Measurements from ENCODE around the gene HDDC2. TPM values are rescaled to one million over a fixed set of nuclear protein-coding genes. Genes with fewer than 3 reads are reported as not detected.

Gene HDDC2
- polyA plus RNA-seq, 3 donors: 24.4 to 59.9 (median 42.6) TPM

GRCh38 chr6:125340991-125341390 is 39.2 kb upstream of the HDDC2 start:
- intact Hi-C loops (cut with micrococcal nuclease): no loop called here
- peaks cover 0 to 2% (median 0%) of the 10 kb centered on the region in 7 donors for H3K9me3 Mint-ChIP-seq
- H3K27ac Mint-ChIP-seq: no peak overlapping the region
- Histone ChIP-seq H3K9ac (ENCODE audit: insufficient read depth, low read length, poor library complexity, severe bottlenecking) (no peak overlapping the region), H4K20me1 (ENCODE audit: insufficient read depth, low read length) (no peaks in the 10 kb centered on the region), H3K27me3 (ENCODE audit: control insufficient read depth in 2 of 2, insufficient read depth in 2 of 2, low read length in 2 of 2) (no peaks in the 10 kb centered on the region), H2AFZ (ENCODE audit: insufficient read depth, low read depth, low read length, poor library complexity, severe bottlenecking) (no peak overlapping the region), H3K4me2 (replicated peaks; ENCODE audit: extremely low read depth, low read length, poor library complexity, severe bottlenecking) (no peak overlapping the region), H3K79me2 (ENCODE audit: insufficient read depth, low read length) (no peaks in the 10 kb centered on the region), H3K4me1 (ENCODE audit: control insufficient read depth in 1 of 2, insufficient read depth in 2 of 2, low read length in 2 of 2) (peaks cover 3 to 4% of the 10 kb centered on the region in 2 donors), H3K4me3 (replicated peaks in 1 of 3; ENCODE audit: low read depth in 2 of 3, low read length in 3 of 3) (no peak overlapping the region), H3K36me3 (replicated peaks in 1 of 2; ENCODE audit: control insufficient read depth in 1 of 2, insufficient read depth in 2 of 2, low read length in 2 of 2) (no peaks in the 10 kb centered on the region), H3K9me3 (replicated peaks in 1 of 2; ENCODE audit: control insufficient read depth in 1 of 2, insufficient read depth in 1 of 2, low read length in 2 of 2) (no peaks in the 10 kb centered on the region), H3K27ac (ENCODE audit: low read depth in 1 of 2, low read length in 2 of 2) (no peak overlapping the region)
- no peak overlapping the region for H3K4me3 Mint-ChIP-seq
- H3K36me3 Mint-ChIP-seq: no peaks in the 10 kb centered on the region
- H3K27me3 Mint-ChIP-seq (ENCODE audit: low read depth in 3 of 3): peaks cover 0 to 6% (median 3%) of the 10 kb centered on the region in 3 donors
- 100% methylated on average over 2 of the region's 2 CpGs for WGBS (ENCODE audit: insufficient coverage)
- no peaks in the 10 kb centered on the region for H3K4me1 Mint-ChIP-seq
- DNase-seq: no peak
- TF ChIP-seq CTCF (IDR thresholded peaks at IDR 0.05): no peak

GRCh38 chr6:125340175-125340835 is 38.5 kb upstream of the HDDC2 start:
- Histone ChIP-seq H3K4me2 (replicated peaks; ENCODE audit: extremely low read depth, low read length, poor library complexity, severe bottlenecking) (no peak overlapping the region), H3K9me3 (replicated peaks in 1 of 2; ENCODE audit: control insufficient read depth in 1 of 2, insufficient read depth in 1 of 2, low read length in 2 of 2) (no peaks in the 10 kb centered on the region), H3K79me2 (ENCODE audit: insufficient read depth, low read length) (no peaks in the 10 kb centered on the region), H3K4me3 (replicated peaks in 1 of 3; ENCODE audit: low read depth in 2 of 3, low read length in 3 of 3) (no peak overlapping the region), H3K4me1 (ENCODE audit: control insufficient read depth in 1 of 2, insufficient read depth in 2 of 2, low read length in 2 of 2) (no peaks in the 10 kb centered on the region), H2AFZ (ENCODE audit: insufficient read depth, low read depth, low read length, poor library complexity, severe bottlenecking) (no peak overlapping the region), H3K27ac (ENCODE audit: low read depth in 1 of 2, low read length in 2 of 2) (no peak overlapping the region), H3K27me3 (ENCODE audit: control insufficient read depth in 2 of 2, insufficient read depth in 2 of 2, low read length in 2 of 2) (no peaks in the 10 kb centered on the region), H4K20me1 (ENCODE audit: insufficient read depth, low read length) (no peaks in the 10 kb centered on the region), H3K9ac (ENCODE audit: insufficient read depth, low read length, poor library complexity, severe bottlenecking) (no peak overlapping the region), H3K36me3 (replicated peaks in 1 of 2; ENCODE audit: control insufficient read depth in 1 of 2, insufficient read depth in 2 of 2, low read length in 2 of 2) (no peaks in the 10 kb centered on the region)
- TF ChIP-seq CTCF (IDR thresholded peaks at IDR 0.05): no peak
- DNase-seq: no peak
- WGBS (ENCODE audit: insufficient coverage): 96% methylated on average over 3 of the region's 3 CpGs
- no peaks in the 10 kb centered on the region for H3K36me3 Mint-ChIP-seq
- H3K4me3 Mint-ChIP-seq: no peak overlapping the region
- H3K4me1 Mint-ChIP-seq: no peaks in the 10 kb centered on the region
- intact Hi-C loops (cut with micrococcal nuclease): no loop called here
- H3K9me3 Mint-ChIP-seq: peaks cover 0 to 5% (median 0%) of the 10 kb centered on the region in 7 donors
- peaks cover 3 to 12% (median 5%) of the 10 kb centered on the region in 3 donors for H3K27me3 Mint-ChIP-seq (ENCODE audit: low read depth in 3 of 3)
- H3K27ac Mint-ChIP-seq: no peak overlapping the region
